ENCODE data around the gene C1QL2.

Gene C1QL2

GRCh38 chr2:119201815-119202214, 43.3 kb upstream of the C1QL2 start:
- H3K4me3 ChIP-seq (ENCODE audit: low read depth, low read length), result no peak overlapping the region
- no peak for TF ChIP-seq CTCF (IDR thresholded peaks at IDR 0.05; ENCODE audit: borderline replicate concordance, insufficient read depth, low read depth, low read length)

GRCh38 chr2:119198240-119198840, 39.8 kb upstream of the C1QL2 start:
- H3K4me3 ChIP-seq (ENCODE audit: low read depth, low read length), result no peak overlapping the region
- TF ChIP-seq CTCF (IDR thresholded peaks at IDR 0.05; ENCODE audit: borderline replicate concordance, insufficient read depth, low read depth, low read length), result no peak

DNA sequence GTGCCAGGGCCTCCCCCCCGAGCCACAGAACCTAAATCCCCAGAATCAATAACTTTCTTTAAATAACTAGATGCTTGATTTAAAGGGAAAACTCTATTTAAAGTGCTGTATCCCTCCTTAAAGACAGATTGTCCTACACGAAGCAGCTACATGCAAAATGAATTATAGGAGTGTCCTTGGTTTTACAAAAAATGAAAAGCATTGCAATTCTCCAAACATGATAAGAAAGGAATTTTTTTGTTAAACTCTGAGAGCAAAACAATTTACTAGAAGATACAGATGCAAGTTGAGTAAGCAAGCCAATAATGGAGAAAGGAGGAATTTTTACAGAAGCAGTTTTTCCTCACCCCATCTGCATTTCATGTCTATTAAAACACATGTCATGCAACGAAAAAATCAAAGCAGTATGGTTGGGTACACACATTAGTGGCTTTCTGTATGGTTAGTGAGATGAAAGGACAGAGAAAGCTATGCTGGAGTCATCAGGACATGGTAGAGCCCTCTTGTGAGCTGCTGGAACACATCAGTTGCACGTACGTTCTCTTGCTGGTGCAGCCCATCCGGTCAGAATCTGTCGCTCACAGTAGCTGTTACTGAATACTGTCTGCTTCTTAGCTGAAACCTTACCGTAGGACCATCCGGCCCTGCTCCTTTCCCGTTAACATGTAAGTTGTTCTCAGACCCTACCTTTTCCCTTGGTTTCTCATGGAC, 39.1 kb upstream of the C1QL2 start:
- TF ChIP-seq CTCF (IDR thresholded peaks at IDR 0.05; ENCODE audit: borderline replicate concordance, insufficient read depth, low read depth, low read length), result no peak
- H3K4me3 ChIP-seq (ENCODE audit: low read depth, low read length), result no peak overlapping the region

DNA sequence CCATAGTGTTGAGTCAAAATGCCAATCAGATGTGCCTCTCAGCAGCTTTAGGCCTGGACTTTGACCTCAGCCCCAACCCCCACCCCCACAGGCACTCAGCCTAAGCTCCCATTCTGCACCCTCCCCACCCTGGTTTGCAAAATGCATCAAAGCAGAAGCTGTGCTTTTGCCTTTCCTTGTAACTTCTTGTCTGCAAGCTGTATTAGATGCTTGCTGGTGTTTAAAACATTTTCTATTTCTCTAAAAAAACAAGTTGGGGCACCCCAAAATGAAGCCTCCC, 38.5 kb upstream of the C1QL2 start:
- H3K4me3 ChIP-seq (ENCODE audit: low read depth, low read length), result no peak overlapping the region
- no peak for TF ChIP-seq CTCF (IDR thresholded peaks at IDR 0.05; ENCODE audit: borderline replicate concordance, insufficient read depth, low read depth, low read length)

DNA sequence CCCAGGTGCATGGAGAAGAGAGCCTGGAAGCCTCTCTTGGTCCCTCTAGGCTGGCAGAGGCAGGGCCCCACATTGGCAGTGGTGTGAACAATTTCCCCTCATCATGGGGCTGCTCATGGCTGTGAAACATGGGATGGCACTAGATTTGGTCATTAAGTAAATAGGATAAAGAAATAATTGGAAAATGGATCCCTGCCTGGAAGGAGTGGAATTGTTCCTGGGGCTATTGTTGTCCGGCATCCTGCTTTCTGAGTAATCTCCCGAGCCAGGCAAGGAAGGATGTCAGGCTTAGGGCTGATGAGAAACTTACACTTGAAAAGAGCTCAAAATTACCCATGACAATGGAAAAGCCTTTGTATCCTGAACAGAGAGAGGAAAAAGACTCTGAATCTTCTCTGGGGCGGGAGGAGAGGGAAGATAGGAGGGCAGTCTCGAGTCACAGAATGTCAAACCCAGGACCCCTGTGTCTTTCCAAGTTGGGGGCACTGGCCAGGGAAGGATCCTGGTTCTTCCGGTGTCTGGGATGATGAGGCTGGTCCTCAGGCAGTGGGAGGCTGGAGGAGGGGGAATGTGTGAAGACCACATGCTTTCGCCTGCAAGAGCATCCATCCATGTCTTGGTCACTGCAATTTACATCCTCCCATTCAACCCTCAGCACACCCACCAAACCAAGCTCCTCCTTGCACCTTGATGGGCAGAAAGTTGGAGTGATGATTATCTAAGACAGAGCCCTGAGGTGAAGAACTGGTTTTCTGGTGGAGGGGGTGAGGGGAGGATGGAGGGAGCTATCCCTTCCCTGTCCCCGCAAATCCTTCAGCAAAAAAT, 38.0 kb upstream of the C1QL2 start:
- TF ChIP-seq CTCF (IDR thresholded peaks at IDR 0.05; ENCODE audit: borderline replicate concordance, insufficient read depth, low read depth, low read length), result no peak
- no peak overlapping the region for H3K4me3 ChIP-seq (ENCODE audit: low read depth, low read length)

DNA sequence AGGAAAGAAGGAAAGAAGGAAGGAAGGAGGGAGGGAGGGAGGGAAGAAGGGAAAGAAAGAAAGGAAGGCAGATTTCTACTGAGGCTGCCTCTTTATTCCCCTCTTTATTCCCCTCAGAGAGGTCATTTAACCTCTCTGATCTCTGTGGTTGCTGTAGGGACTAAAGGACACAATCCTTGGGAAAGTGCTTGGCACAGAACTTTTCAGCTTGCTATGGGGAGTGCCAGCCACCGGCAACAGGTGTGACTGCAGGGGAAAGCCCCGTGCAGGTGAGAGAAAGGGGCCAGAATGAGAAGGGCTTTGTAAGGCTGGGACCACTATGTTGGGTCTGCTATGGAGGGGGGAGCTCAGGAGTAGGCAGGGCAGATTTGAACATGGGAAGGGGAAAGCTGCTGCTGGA, 37.3 kb upstream of the C1QL2 start:
- TF ChIP-seq CTCF (IDR thresholded peaks at IDR 0.05; ENCODE audit: borderline replicate concordance, insufficient read depth, low read depth, low read length), result no peak
- no peak overlapping the region for H3K4me3 ChIP-seq (ENCODE audit: low read depth, low read length)

Data from GM12875 (cell line).